Skeletal muscle satellite cell (primary cell): ENCODE results near the gene BPIFB2.

Experiments used
- H3K27me3 ChIP-seq: 2 replicates; pipeline ENCODE4 v1.7.0; 2013; ENCODE audit warnings: low read length; ENCODE audit not compliant: control insufficient read depth, insufficient read depth
- H3K36me3 ChIP-seq: 2 replicates; pipeline ENCODE4 v1.7.0; 2013; ENCODE audit warnings: mild to moderate bottlenecking, control low read depth, low read length; ENCODE audit not compliant: insufficient read depth
- H3K4me1 ChIP-seq: 2 replicates; pipeline ENCODE4 v1.7.0; 2013; ENCODE audit warnings: low read length; ENCODE audit not compliant: control insufficient read depth, insufficient read depth
- H3K4me2 ChIP-seq: 2 replicates; pipeline ENCODE4 v1.7.0; 2013; ENCODE audit warnings: mild to moderate bottlenecking, low read length
- H3K4me3 ChIP-seq: 2 replicates; pipeline ENCODE4 v1.7.0; 2013; ENCODE audit warnings: low read length
- H3K9ac ChIP-seq: 2 replicates; pipeline ENCODE4 v1.7.0; 2013; ENCODE audit warnings: mild to moderate bottlenecking, low read depth, low read length, moderate library complexity
- H3K9me3 ChIP-seq: replicated peaks from 2 replicates; pipeline ENCODE4 v1.7.0; 2013; ENCODE audit warnings: mild to moderate bottlenecking, control low read depth, low read length

BPIFB2 gene

GRCh38 chr20:33004141-33004751 is 3.3 kb upstream of the BPIFB2 start, which contains the start of gene SUN5:
Gene SUN5, minus strand, starts transcription at chr20:33004433. Its CDS starts 93 bp downstream, at chr20:33004340.
- H3K27me3 ChIP-seq, result peaks cover 8% of the 10 kb centered on the region
- H3K4me2 ChIP-seq, result no peak within 1 kb of the TSS
- no peaks in the 10 kb centered on the region for H3K36me3 ChIP-seq
- no peak within 1 kb of the TSS for H3K4me3 ChIP-seq
- H3K9me3 ChIP-seq, result no peaks in the 10 kb centered on the region
- H3K4me1 ChIP-seq, result no peaks in the 10 kb centered on the region
- no peak within 1 kb of the TSS for H3K9ac ChIP-seq

- Histone ChIP-seq H3K9ac (no peak overlapping the region), H3K36me3 (no peaks in the 10 kb centered on the region), H3K4me2 (no peak overlapping the region), H3K4me1 (no peaks in the 10 kb centered on the region), H3K4me3 (no peak overlapping the region), H3K9me3 (no peaks in the 10 kb centered on the region), H3K27me3 (peaks cover 8% of the 10 kb centered on the region)
These were observed 2.4 kb upstream of the BPIFB2 start for GRCh38 chr20:33005132-33005566.

- H3K9ac ChIP-seq, result no peak overlapping the region
- peaks cover 11% of the 10 kb centered on the region for H3K27me3 ChIP-seq
- H3K4me1 ChIP-seq, result no peaks in the 10 kb centered on the region
- H3K9me3 ChIP-seq, result no peaks in the 10 kb centered on the region
- no peaks in the 10 kb centered on the region for H3K36me3 ChIP-seq
- H3K4me2 ChIP-seq, result no peak overlapping the region
- H3K4me3 ChIP-seq, result no peak overlapping the region
These were observed 1.4 kb upstream of the BPIFB2 start for GRCh38 chr20:33005908-33006775.

- no peak overlapping the region for H3K4me2 ChIP-seq
- no peak overlapping the region for H3K4me3 ChIP-seq
- peaks cover 15% of the 10 kb centered on the region for H3K27me3 ChIP-seq
- no peaks in the 10 kb centered on the region for H3K36me3 ChIP-seq
- H3K4me1 ChIP-seq, result no peaks in the 10 kb centered on the region
- H3K9me3 ChIP-seq, result no peaks in the 10 kb centered on the region
- no peak overlapping the region for H3K9ac ChIP-seq
These were observed 628 bp upstream of the BPIFB2 start for GRCh38 chr20:33006776-33007375.

- no peaks in the 10 kb centered on the region for H3K36me3 ChIP-seq
- no peak overlapping the region for H3K4me3 ChIP-seq
- no peak overlapping the region for H3K4me2 ChIP-seq
- H3K9me3 ChIP-seq, result no peaks in the 10 kb centered on the region
- no peaks in the 10 kb centered on the region for H3K4me1 ChIP-seq
- H3K9ac ChIP-seq, result no peak overlapping the region
- peaks cover 29% of the 10 kb centered on the region for H3K27me3 ChIP-seq
These were observed 1.1 kb downstream of the BPIFB2 start for GRCh38 chr20:33008336-33009213.

- no peak overlapping the region for H3K4me3 ChIP-seq
- H3K4me2 ChIP-seq, result no peak overlapping the region
- H3K9me3 ChIP-seq, result no peaks in the 10 kb centered on the region
- H3K9ac ChIP-seq, result no peak overlapping the region
- peaks cover 34% of the 10 kb centered on the region for H3K27me3 ChIP-seq
- no peaks in the 10 kb centered on the region for H3K4me1 ChIP-seq
- no peaks in the 10 kb centered on the region for H3K36me3 ChIP-seq
These were observed 2.0 kb downstream of the BPIFB2 start for GRCh38 chr20:33009214-33010132.

GRCh38 chr20:33010133-33010504 is 2.6 kb downstream of the BPIFB2 start:
- Histone ChIP-seq H3K9me3 (no peaks in the 10 kb centered on the region), H3K27me3 (peaks cover 38% of the 10 kb centered on the region), H3K36me3 (no peaks in the 10 kb centered on the region), H3K4me1 (no peaks in the 10 kb centered on the region), H3K4me2 (no peak overlapping the region), H3K9ac (no peak overlapping the region), H3K4me3 (no peak overlapping the region)

- no peak overlapping the region for H3K9ac ChIP-seq
- H3K27me3 ChIP-seq, result peaks cover 45% of the 10 kb centered on the region
- H3K4me3 ChIP-seq, result no peak overlapping the region
- no peak overlapping the region for H3K4me2 ChIP-seq
- H3K9me3 ChIP-seq, result no peaks in the 10 kb centered on the region
- no peaks in the 10 kb centered on the region for H3K36me3 ChIP-seq
- no peaks in the 10 kb centered on the region for H3K4me1 ChIP-seq
These were observed 3.4 kb downstream of the BPIFB2 start for GRCh38 chr20:33010674-33011449.

- Histone ChIP-seq H3K27me3 (peaks cover 53% of the 10 kb centered on the region), H3K4me1 (no peaks in the 10 kb centered on the region), H3K4me2 (no peak overlapping the region), H3K9ac (no peak overlapping the region), H3K36me3 (no peaks in the 10 kb centered on the region), H3K9me3 (no peaks in the 10 kb centered on the region), H3K4me3 (no peak overlapping the region)
These were observed 5.1 kb downstream of the BPIFB2 start for GRCh38 chr20:33012327-33013189.
